Activated CD8-positive, alpha-beta T cell treated with anti-CD3 and anti-CD28 coated beads for 36 hours (primary cell): ENCODE results near the gene OR4Q2. TPM values are rescaled to one million over a fixed set of nuclear protein-coding genes. Genes with fewer than 3 reads are reported as not detected.
"Not testable (repeated sequence)": the region's sequence is repeated elsewhere in the genome, so short reads cannot be mapped to it uniquely, and the experiment has no call there.

Experiments used
- ATAC-seq: fragments of 200-7000 bp; cut with Tn5 transposase; one replicate; pipeline ENCODE4 v1.10.0; 2021; ENCODE audit warnings: mild to moderate bottlenecking, moderate library complexity
- CTCF ChIA-PET: fragments of 350-600 bp; sonication (Branson Sonifier 250); formaldehyde crosslinking; loops from one replicate; lab custom pipeline; 2021; ENCODE audit warnings: antibody characterized with exemption; lab: Charles Lee
- POLR2A ChIA-PET: fragments of 350-600 bp; sonication (Branson Sonifier 250); formaldehyde crosslinking; loops from one replicate; lab custom pipeline; 2021; ENCODE audit warnings: antibody characterized with exemption; lab: Charles Lee
- DNase-seq: peaks from one replicate; pipeline ENCODE4 v3.0.0-alpha.2; 2020
- H3K27ac Mint-ChIP-seq: one replicate; pipeline ENCODE4 v1.8.0; 2021; ENCODE audit warnings: mild to moderate bottlenecking, mixed read lengths
- H3K27me3 Mint-ChIP-seq: one replicate; pipeline ENCODE4 v1.8.0; 2021; ENCODE audit warnings: mixed read lengths
- H3K36me3 Mint-ChIP-seq: one replicate; pipeline ENCODE4 v1.8.0; 2021; ENCODE audit warnings: low read depth, mixed read lengths
- H3K4me1 Mint-ChIP-seq: one replicate; pipeline ENCODE4 v1.8.0; 2021; ENCODE audit warnings: low read depth, mixed read lengths
- H3K4me3 Mint-ChIP-seq: one replicate; pipeline ENCODE4 v1.8.0; 2021; ENCODE audit warnings: mild to moderate bottlenecking, moderate library complexity, mixed read lengths
- H3K9me3 Mint-ChIP-seq: one replicate; pipeline ENCODE4 v1.8.0; 2021; ENCODE audit warnings: mixed read lengths
- CTCF ChIP-seq: fragments of 200-600 bp; IDR thresholded peaks from one replicate; pipeline ENCODE4 v1.8.0; 2022; ENCODE audit warnings: antibody characterized with exemption, mild to moderate bottlenecking
- intact Hi-C: fragments of 100-400 bp; cut with micrococcal nuclease; formaldehyde crosslinking; loops from one replicate; pipeline ENCODE4 v1.10.0; 2022
- total RNA-seq, 2 experiments: library from RNA; stranded (reverse); gene quantifications; one replicate each; pipeline ENCODE4 v1.2.3, GENCODE V29; 2021

Gene OR4Q2
- total RNA-seq = not detected

GRCh38 chr14:20001863-20002262 is at the start of gene OR4Q2:
OR4Q2 (plus strand) TSS chr14:20002163.
- CTCF ChIA-PET = no interaction called here
- peaks cover 4% of the 10 kb centered on the region for H3K9me3 Mint-ChIP-seq
- H3K36me3 Mint-ChIP-seq = no peaks in the 10 kb centered on the region
- ATAC-seq = no peak
- no peaks in the 10 kb centered on the region for H3K4me1 Mint-ChIP-seq
- intact Hi-C loops = no loop called here
- peaks cover 2% of the 10 kb centered on the region for H3K27me3 Mint-ChIP-seq
- no peak within 1 kb of the TSS for H3K4me3 Mint-ChIP-seq
- no peak within 1 kb of the TSS for H3K27ac Mint-ChIP-seq
- DNase-seq = no peak
- POLR2A ChIA-PET = no interaction called here
- TF ChIP-seq CTCF = no peak

- H3K36me3 Mint-ChIP-seq, ATAC-seq, POLR2A ChIA-PET, intact Hi-C loops, H3K27me3 Mint-ChIP-seq, H3K9me3 Mint-ChIP-seq, H3K4me3 Mint-ChIP-seq, CTCF ChIA-PET, DNase-seq, H3K27ac Mint-ChIP-seq: not testable (repeated sequence)
- H3K4me1 Mint-ChIP-seq = peaks cover 22% of the 10 kb centered on the region
These were observed 32.2 kb upstream of the OR4Q2 start for GRCh38 chr14:19969735-19970134.

GRCh38 chr14:19974844-19975243 is 27.1 kb upstream of the OR4Q2 start:
- intact Hi-C loops = no loop called here
- POLR2A ChIA-PET = no interaction called here
- Mint-ChIP-seq H3K36me3 (no peaks in the 10 kb centered on the region), H3K9me3 (peaks cover 3% of the 10 kb centered on the region), H3K27ac (no peak overlapping the region), H3K27me3 (no peaks in the 10 kb centered on the region), H3K4me3 (no peak overlapping the region), H3K4me1 (peaks cover 27% of the 10 kb centered on the region)
- ATAC-seq = peak; percentile 70
- no peak for TF ChIP-seq CTCF
- CTCF ChIA-PET = no interaction called here
- DNase-seq = peak; percentile 33

GRCh38 chr14:19975291-19975690 is 26.7 kb upstream of the OR4Q2 start, which contains the start of gene OR4K15:
OR4K15 (plus strand) TSS chr14:19975591; CDS start chr14:19975591, 0 bp downstream.
- ChIA-PET CTCF (no interaction called here), POLR2A (no interaction called here)
- H3K4me3 Mint-ChIP-seq = no peak within 1 kb of the TSS
- H3K27ac Mint-ChIP-seq = no peak within 1 kb of the TSS
- no peak for DNase-seq
- H3K36me3 Mint-ChIP-seq = no peaks in the 10 kb centered on the region
- TF ChIP-seq CTCF = no peak
- ATAC-seq = no peak
- H3K27me3 Mint-ChIP-seq = no peaks in the 10 kb centered on the region
- intact Hi-C loops = no loop called here
- peaks cover 3% of the 10 kb centered on the region for H3K9me3 Mint-ChIP-seq
- H3K4me1 Mint-ChIP-seq = peaks cover 27% of the 10 kb centered on the region

- H3K27ac Mint-ChIP-seq = no peak overlapping the region
- H3K4me3 Mint-ChIP-seq = no peak overlapping the region
- ChIA-PET CTCF (interaction anchor here (1.2 kb wide), 1 partner anchor 13 kb away, joined by 3 read pairs; no protein-coding TSS in a partner anchor), POLR2A (no interaction called here)
- H3K27me3 Mint-ChIP-seq = no peaks in the 10 kb centered on the region
- no peaks in the 10 kb centered on the region for H3K4me1 Mint-ChIP-seq
- intact Hi-C loops = no loop called here
- DNase-seq (no peak), ATAC-seq (no peak)
- peaks cover 1% of the 10 kb centered on the region for H3K36me3 Mint-ChIP-seq
- peaks cover 9% of the 10 kb centered on the region for H3K9me3 Mint-ChIP-seq
- TF ChIP-seq CTCF = no peak
These were observed 8.5 kb upstream of the OR4Q2 start for GRCh38 chr14:19993438-19993837.

- ChIA-PET CTCF (no interaction called here), POLR2A (no interaction called here)
- TF ChIP-seq CTCF = no peak
These were observed 356 bp downstream of the OR4Q2 start for GRCh38 chr14:20002319-20002718.

More at GRCh38 chr14:20002319-20002718, 356 bp downstream of the OR4Q2 start:
- peaks cover 4% of the 10 kb centered on the region for H3K9me3 Mint-ChIP-seq
- H3K27me3 Mint-ChIP-seq = peaks cover 2% of the 10 kb centered on the region
- no peak overlapping the region for H3K27ac Mint-ChIP-seq
- H3K4me3 Mint-ChIP-seq = no peak overlapping the region
- DNase-seq (no peak), ATAC-seq (no peak)
- intact Hi-C loops = no loop called here
- no peaks in the 10 kb centered on the region for H3K4me1 Mint-ChIP-seq
- no peaks in the 10 kb centered on the region for H3K36me3 Mint-ChIP-seq
